HepG2 (cell line): Measurements from ENCODE around the gene CARMIL1. TPM values are rescaled to one million over a fixed set of nuclear protein-coding genes. Genes with fewer than 3 reads are reported as not detected.

Experiments
- AHR ChIP-seq: IDR thresholded peaks from 2 replicates; pipeline ENCODE4 v1.6.1; 2018; ENCODE audit warnings: missing genetic modification reagents, missing compliant biosample characterization
- DMAP1 ChIP-seq: IDR thresholded peaks from 2 replicates; pipeline ENCODE4 v1.6.1; 2016
- EHMT2 ChIP-seq: fragments of 200-600 bp; sonication (generic); IDR thresholded peaks from 2 replicates; pipeline ENCODE4 v1.7.0; 2017; ENCODE audit warnings: antibody characterized with exemption, low read depth, low read length, borderline replicate concordance
- FIP1L1 ChIP-seq: fragments of 200-400 bp; formaldehyde crosslinking; IDR thresholded peaks from 2 replicates; pipeline ENCODE4 v1.6.1; 2018; ENCODE audit warnings: low read depth, mild to moderate bottlenecking, low read length, moderate library complexity, borderline replicate concordance; ENCODE audit not compliant: insufficient read depth
- HNRNPLL ChIP-seq: fragments of 200-400 bp; formaldehyde crosslinking; IDR thresholded peaks from 2 replicates; pipeline ENCODE4 v1.6.1; 2017; ENCODE audit warnings: mild to moderate bottlenecking, low read depth, low read length; ENCODE audit not compliant: poor library complexity, severe bottlenecking
- ISX ChIP-seq: sonication (generic); formaldehyde crosslinking; conservative IDR thresholded peaks from 2 replicates; pipeline ENCODE4 v1.5.0; 2020; ENCODE audit warnings: missing genetic modification reagents
- NFAT5 ChIP-seq: sonication (generic); formaldehyde crosslinking; IDR thresholded peaks from 2 replicates; pipeline ENCODE4 v1.4.0; 2020; ENCODE audit warnings: missing genetic modification reagents
- SETDB1 ChIP-seq: sonication (generic); formaldehyde crosslinking; IDR thresholded peaks from 2 replicates; pipeline ENCODE4 v1.5.1; 2020; ENCODE audit warnings: missing genetic modification reagents, mild to moderate bottlenecking, borderline replicate concordance
- THAP11 ChIP-seq: IDR thresholded peaks from 2 replicates; pipeline ENCODE4 v1.6.1; 2016; ENCODE audit warnings: missing biosample characterization, missing genetic modification reagents
- ZFP37 ChIP-seq: sonication (generic); formaldehyde crosslinking; IDR thresholded peaks from 2 replicates; pipeline ENCODE4 v1.4.0; 2020; ENCODE audit warnings: missing genetic modification reagents, borderline replicate concordance
- ZNF138 ChIP-seq: sonication (generic); formaldehyde crosslinking; IDR thresholded peaks from 2 replicates; pipeline ENCODE4 v1.5.0; 2020; ENCODE audit warnings: mild to moderate bottlenecking, low read depth, missing genetic modification reagents
- ZNF143 ChIP-seq: sonication (generic); formaldehyde crosslinking; IDR thresholded peaks from 2 replicates; pipeline ENCODE4 v1.4.0; 2020; ENCODE audit warnings: missing genetic modification reagents
- ZNF282 ChIP-seq: fragments of 450-650 bp; IDR thresholded peaks from 2 replicates; pipeline ENCODE4 v1.6.1; 2018; ENCODE audit not compliant: partially characterized antibody
- ZNF512 ChIP-seq: sonication (generic); formaldehyde crosslinking; IDR thresholded peaks from 2 replicates; pipeline ENCODE4 v1.4.0; 2020; ENCODE audit warnings: mild to moderate bottlenecking, missing genetic modification reagents
- ZNF614 ChIP-seq: IDR thresholded peaks from 2 replicates; pipeline ENCODE4 v1.6.1; 2018; ENCODE audit warnings: missing biosample characterization, missing genetic modification reagents, inconsistent platforms, borderline replicate concordance
- ZXDC ChIP-seq: sonication (generic); formaldehyde crosslinking; IDR thresholded peaks from 2 replicates; pipeline ENCODE4 v1.5.0; 2020; ENCODE audit warnings: mild to moderate bottlenecking, missing genetic modification reagents
- polyA plus RNA-seq, 8 experiments: library from polyadenylated mRNA; depleted of rRNA in 3 of 8; stranded (reverse) in 7 of 8; unstranded in 1 of 8; fragments of >200 nt; fragmentation: Illumina TruSeq in 4 of 8; extraction: Trizol in 4 of 8; gene quantifications; 2 replicates each; pipeline versions ENCODE4 v1.2.1 to v1.2.3, GENCODE V29; 2011 to 2016; ENCODE audit warnings: low read depth in 4 of 8, missing spikeins in 1 of 8, mixed read lengths in 1 of 8; ENCODE audit not compliant: insufficient read depth in 1 of 8
- total RNA-seq, 5 experiments: library from RNA; depleted of rRNA; stranded (reverse); fragments of >200 nt; fragmentation: Illumina TruSeq; extraction: Trizol; gene quantifications; 2 replicates each; pipeline ENCODE4 v1.2.3, GENCODE V29; 2016; ENCODE audit warnings: low read depth in 1 of 5
- TF ChIP-seq, protein P1 (sequence below): sonication (generic); formaldehyde crosslinking; IDR thresholded peaks from 2 replicates; pipeline ENCODE4 v1.8.0; 2022; ENCODE audit warnings: missing genetic modification reagents, mild to moderate bottlenecking, inconsistent platforms, borderline replicate concordance
- TF ChIP-seq, protein P2 (sequence below): sonication (generic); formaldehyde crosslinking; IDR thresholded peaks from 2 replicates; pipeline ENCODE4 v1.8.0; 2022; ENCODE audit warnings: mild to moderate bottlenecking, missing genetic modification reagents, borderline replicate concordance

CARMIL1 gene
- total and polyA plus RNA-seq, 2 of the 13 experiments (the other 11 are each of a cell fraction or from before 2014, with no cell fraction given), result 1.8 to 2.6 TPM

GRCh38 chr6:25635886-25636317 is 356.7 kb downstream of the CARMIL1 start (continued):
- no peak for TF ChIP-seq ZXDC
- no peak for TF ChIP-seq SETDB1 (CRISPR knock-in tag)
- TF ChIP-seq, protein P1, sequence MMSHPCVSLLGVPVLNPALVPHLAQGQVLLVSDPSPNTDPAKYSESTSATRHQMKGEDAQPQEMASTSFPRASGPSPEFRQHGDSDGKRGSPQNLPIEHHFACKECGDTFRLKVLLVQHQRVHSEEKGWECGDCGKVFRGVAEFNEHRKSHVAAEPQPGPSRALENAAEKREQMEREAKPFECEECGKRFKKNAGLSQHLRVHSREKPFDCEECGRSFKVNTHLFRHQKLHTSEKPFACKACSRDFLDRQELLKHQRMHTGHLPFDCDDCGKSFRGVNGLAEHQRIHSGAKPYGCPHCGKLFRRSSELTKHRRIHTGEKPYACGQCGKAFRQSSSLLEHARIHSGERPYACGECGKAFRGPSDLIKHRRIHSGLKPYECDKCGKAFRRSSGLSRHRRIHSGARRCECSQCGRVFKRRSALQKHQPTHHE, result no peak; the same call in 1 of the 2 replicates
- TF ChIP-seq, protein P2, sequence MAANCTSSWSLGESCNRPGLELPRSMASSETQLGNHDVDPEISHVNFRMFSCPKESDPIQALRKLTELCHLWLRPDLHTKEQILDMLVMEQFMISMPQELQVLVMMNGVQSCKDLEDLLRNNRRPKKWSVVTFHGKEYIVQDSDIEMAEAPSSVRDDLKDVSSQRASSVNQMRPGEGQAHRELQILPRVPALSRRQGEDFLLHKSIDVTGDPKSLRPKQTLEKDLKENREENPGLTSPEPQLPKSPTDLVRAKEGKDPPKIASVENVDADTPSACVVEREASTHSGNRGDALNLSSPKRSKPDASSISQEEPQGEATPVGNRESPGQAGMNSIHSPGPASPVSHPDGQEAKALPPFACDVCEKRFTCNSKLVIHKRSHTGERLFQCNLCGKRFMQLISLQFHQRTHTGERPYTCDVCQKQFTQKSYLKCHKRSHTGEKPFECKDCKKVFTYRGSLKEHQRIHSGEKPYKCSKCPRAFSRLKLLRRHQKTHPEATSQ, result peak; percentile 96
- TF ChIP-seq ZFP37 (CRISPR knock-in tag), result 0 out of 2 replicates have a peak, but pooled peaks have one; percentile 47
- TF ChIP-seq AHR (CRISPR knock-in tag), result no peak
- no peak for TF ChIP-seq FIP1L1
- no peak for TF ChIP-seq NFAT5
- no peak for TF ChIP-seq DMAP1 (CRISPR knock-in tag)
- peak; percentile 86 for TF ChIP-seq ZNF614 (CRISPR knock-in tag)
- no peak for TF ChIP-seq ZNF138 (CRISPR knock-in tag)
- TF ChIP-seq THAP11 (CRISPR knock-in tag), result 0 out of 2 replicates have a peak, but pooled peaks have one; percentile 15
- TF ChIP-seq ZNF143, result no peak
- no peak for TF ChIP-seq HNRNPLL
- no peak for TF ChIP-seq ZNF512 (CRISPR knock-in tag)
- no peak for TF ChIP-seq ZNF282
- TF ChIP-seq EHMT2, result peak; percentile 90; the same call in 1 of the 2 replicates
- no peak for TF ChIP-seq ISX (CRISPR knock-in tag)
